Prostate gland (tissue), 2 donors: ENCODE results near the gene KCNG2.

Experiments used
- CTCF ChIP-seq, 4 experiments: fragments of 200-600 bp in 2 of 4; fragments of 450-650 bp in 2 of 4; sonication (generic) in 2 of 4; IDR thresholded peaks; 1 replicate in 3 of 4; 2 replicates in 1 of 4; pipeline ENCODE4 v1.5.1; 2016 to 2019; ENCODE audit warnings: antibody characterized with exemption in 4 of 4, mild to moderate bottlenecking in 2 of 4, moderate library complexity in 2 of 4
- POLR2A ChIP-seq: fragments of 450-650 bp; IDR thresholded peaks from one replicate; pipeline ENCODE4 v1.6.1; 2016; ENCODE audit warnings: antibody characterized with exemption, mild to moderate bottlenecking
- POLR2AphosphoS5 ChIP-seq: sonication (generic); formaldehyde crosslinking; IDR thresholded peaks from one replicate; pipeline ENCODE4 v1.6.1; 2017; ENCODE audit warnings: antibody characterized with exemption

GRCh38 chr18:79935925-79936324 lies 138.2 kb downstream of the KCNG2 start:
- TF ChIP-seq CTCF (IDR thresholded peaks at IDR 0.05) (no peak), POLR2A (no peak), POLR2AphosphoS5 (no peak)
